GM23338 (cell line): Measurements from ENCODE around the gene PCDHGA1.

Source experiments
- ETS1 ChIP-seq: IDR thresholded peaks from 2 replicates; pipeline ENCODE4 v1.6.1; 2016; ENCODE audit warnings: antibody characterized with exemption
- JUNB ChIP-seq: IDR thresholded peaks from one replicate; pipeline ENCODE4 v1.6.1; 2016; ENCODE audit warnings: antibody characterized with exemption; ENCODE audit not compliant: unreplicated experiment
- POLR2AphosphoS5 ChIP-seq: IDR thresholded peaks from 2 replicates; pipeline ENCODE4 v1.6.1; 2016; ENCODE audit warnings: antibody characterized with exemption, low read depth
- REST ChIP-seq: IDR thresholded peaks from one replicate; pipeline ENCODE4 v1.6.1; 2018; ENCODE audit warnings: antibody characterized with exemption; ENCODE audit not compliant: unreplicated experiment
- TF ChIP-seq, protein P1 (sequence below), 2 experiments: fragments of 200-600 bp in 1 of 2; sonication (generic) in 1 of 2; conservative IDR thresholded peaks; 2 replicates each; pipeline versions ENCODE4 v1.5.1 to v1.6.1; 2016 to 2017; ENCODE audit warnings: antibody characterized with exemption in 2 of 2, low read depth in 2 of 2, mild to moderate bottlenecking in 2 of 2, moderate library complexity in 1 of 2

GRCh38 chr5:141523991-141524390 is 193.7 kb downstream of the PCDHGA1 start:
- TF ChIP-seq, protein P1, sequence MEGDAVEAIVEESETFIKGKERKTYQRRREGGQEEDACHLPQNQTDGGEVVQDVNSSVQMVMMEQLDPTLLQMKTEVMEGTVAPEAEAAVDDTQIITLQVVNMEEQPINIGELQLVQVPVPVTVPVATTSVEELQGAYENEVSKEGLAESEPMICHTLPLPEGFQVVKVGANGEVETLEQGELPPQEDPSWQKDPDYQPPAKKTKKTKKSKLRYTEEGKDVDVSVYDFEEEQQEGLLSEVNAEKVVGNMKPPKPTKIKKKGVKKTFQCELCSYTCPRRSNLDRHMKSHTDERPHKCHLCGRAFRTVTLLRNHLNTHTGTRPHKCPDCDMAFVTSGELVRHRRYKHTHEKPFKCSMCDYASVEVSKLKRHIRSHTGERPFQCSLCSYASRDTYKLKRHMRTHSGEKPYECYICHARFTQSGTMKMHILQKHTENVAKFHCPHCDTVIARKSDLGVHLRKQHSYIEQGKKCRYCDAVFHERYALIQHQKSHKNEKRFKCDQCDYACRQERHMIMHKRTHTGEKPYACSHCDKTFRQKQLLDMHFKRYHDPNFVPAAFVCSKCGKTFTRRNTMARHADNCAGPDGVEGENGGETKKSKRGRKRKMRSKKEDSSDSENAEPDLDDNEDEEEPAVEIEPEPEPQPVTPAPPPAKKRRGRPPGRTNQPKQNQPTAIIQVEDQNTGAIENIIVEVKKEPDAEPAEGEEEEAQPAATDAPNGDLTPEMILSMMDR (conservative IDR thresholded peaks at IDR 0.05; ENCODE audit: low read depth in 2 of 2) = no peak
- no peak for TF ChIP-seq POLR2AphosphoS5
- TF ChIP-seq REST = no peak
- TF ChIP-seq ETS1 = no peak
- no peak for TF ChIP-seq JUNB
